Parathyroid adenoma (tissue), 2 donors: ENCODE results near the gene GRAMD4.

Experiments used
- H2AFZ ChIP-seq: fragments of 300-600 bp; sonication (generic); one replicate; pipeline ENCODE4 v1.7.0; 2017; ENCODE audit warnings: antibody characterized with exemption, mild to moderate bottlenecking
- H3K27ac ChIP-seq: fragments of 300-600 bp; sonication (generic); one replicate; pipeline ENCODE4 v1.7.0; 2017
- H3K27me3 ChIP-seq: fragments of 300-600 bp; sonication (generic); one replicate; pipeline ENCODE4 v1.7.0; 2017; ENCODE audit warnings: low read length; ENCODE audit not compliant: control insufficient read depth, insufficient read depth
- H3K36me3 ChIP-seq: fragments of 300-600 bp; sonication (generic); one replicate; pipeline ENCODE4 v1.7.0; 2017; ENCODE audit warnings: low read length; ENCODE audit not compliant: control insufficient read depth, insufficient read depth
- H3K4me1 ChIP-seq: fragments of 300-600 bp; sonication (generic); one replicate; pipeline ENCODE4 v1.7.0; 2017; ENCODE audit warnings: control low read depth
- H3K4me2 ChIP-seq: fragments of 300-600 bp; sonication (generic); one replicate; pipeline ENCODE4 v1.7.0; 2017; ENCODE audit warnings: low read length
- H3K4me3 ChIP-seq: fragments of 300-600 bp; sonication (generic); one replicate; pipeline ENCODE4 v1.7.0; 2017; ENCODE audit warnings: low read depth, low read length
- H3K79me2 ChIP-seq: fragments of 300-600 bp; sonication (generic); one replicate; pipeline ENCODE4 v1.7.0; 2017; ENCODE audit warnings: control low read depth
- H3K9ac ChIP-seq: fragments of 300-600 bp; sonication (generic); one replicate; pipeline ENCODE4 v1.7.0; 2017; ENCODE audit warnings: mild to moderate bottlenecking
- H3K9me3 ChIP-seq: fragments of 300-600 bp; sonication (generic); one replicate; pipeline ENCODE4 v1.7.0; 2017; ENCODE audit warnings: low read length; ENCODE audit not compliant: control insufficient read depth
- CTCF ChIP-seq: fragments of 300-600 bp; sonication (generic); IDR thresholded peaks from one replicate; pipeline ENCODE4 v1.7.0; 2017; ENCODE audit warnings: antibody characterized with exemption, mild to moderate bottlenecking
- donor health status: primary hyperparathyroidism.

The GRAMD4 gene

GRCh38 chr22:46589871-46590271, 30.3 kb upstream of the GRAMD4 start:
- Histone ChIP-seq H2AFZ (no peak overlapping the region), H3K9me3 (no peaks in the 10 kb centered on the region), H3K27ac (no peak overlapping the region), H3K79me2 (no peaks in the 10 kb centered on the region), H3K4me1 (no peaks in the 10 kb centered on the region), H3K27me3 (no peaks in the 10 kb centered on the region), H3K9ac (no peak overlapping the region), H3K36me3 (no peaks in the 10 kb centered on the region), H3K4me2 (no peak overlapping the region), H3K4me3 (no peak overlapping the region)
- TF ChIP-seq CTCF, result no peak

- H3K4me1 ChIP-seq, result no peaks in the 10 kb centered on the region
- no peak overlapping the region for H3K4me2 ChIP-seq
- no peaks in the 10 kb centered on the region for H3K36me3 ChIP-seq
- no peaks in the 10 kb centered on the region for H3K79me2 ChIP-seq
- no peak for TF ChIP-seq CTCF
- no peaks in the 10 kb centered on the region for H3K9me3 ChIP-seq
- no peak overlapping the region for H3K9ac ChIP-seq
- H2AFZ ChIP-seq, result no peak overlapping the region
- no peaks in the 10 kb centered on the region for H3K27me3 ChIP-seq
- no peak overlapping the region for H3K4me3 ChIP-seq
- no peak overlapping the region for H3K27ac ChIP-seq
Observed at GRCh38 chr22:46590334-46590733, 29.9 kb upstream of the GRAMD4 start.

GRCh38 chr22:46591930-46592329, 28.3 kb upstream of the GRAMD4 start:
- no peaks in the 10 kb centered on the region for H3K36me3 ChIP-seq
- no peaks in the 10 kb centered on the region for H3K79me2 ChIP-seq
- H3K9ac ChIP-seq, result no peak overlapping the region
- peaks cover 7% of the 10 kb centered on the region for H3K4me1 ChIP-seq
- H3K9me3 ChIP-seq, result no peaks in the 10 kb centered on the region
- no peak overlapping the region for H3K27ac ChIP-seq
- H2AFZ ChIP-seq, result no peak overlapping the region
- no peak overlapping the region for H3K4me2 ChIP-seq
- no peaks in the 10 kb centered on the region for H3K27me3 ChIP-seq
- no peak for TF ChIP-seq CTCF
- no peak overlapping the region for H3K4me3 ChIP-seq

- Histone ChIP-seq H3K27ac (no peak overlapping the region), H3K27me3 (no peaks in the 10 kb centered on the region), H2AFZ (no peak overlapping the region), H3K4me3 (no peak overlapping the region), H3K9ac (no peak overlapping the region), H3K36me3 (no peaks in the 10 kb centered on the region), H3K4me2 (no peak overlapping the region), H3K4me1 (peaks cover 7% of the 10 kb centered on the region), H3K79me2 (no peaks in the 10 kb centered on the region), H3K9me3 (no peaks in the 10 kb centered on the region)
- no peak for TF ChIP-seq CTCF
Observed at GRCh38 chr22:46592390-46592872, 27.8 kb upstream of the GRAMD4 start.

GRCh38 chr22:46593211-46593681, 26.9 kb upstream of the GRAMD4 start:
- Histone ChIP-seq H3K9me3 (no peaks in the 10 kb centered on the region), H3K4me1 (peaks cover 7% of the 10 kb centered on the region), H3K4me3 (no peak overlapping the region), H3K9ac (no peak overlapping the region), H3K79me2 (no peaks in the 10 kb centered on the region), H3K36me3 (no peaks in the 10 kb centered on the region), H3K4me2 (no peak overlapping the region), H2AFZ (no peak overlapping the region), H3K27me3 (no peaks in the 10 kb centered on the region), H3K27ac (no peak overlapping the region)
- TF ChIP-seq CTCF, result no peak
